ENCODE measurements around the gene ZNF732.

DNA sequence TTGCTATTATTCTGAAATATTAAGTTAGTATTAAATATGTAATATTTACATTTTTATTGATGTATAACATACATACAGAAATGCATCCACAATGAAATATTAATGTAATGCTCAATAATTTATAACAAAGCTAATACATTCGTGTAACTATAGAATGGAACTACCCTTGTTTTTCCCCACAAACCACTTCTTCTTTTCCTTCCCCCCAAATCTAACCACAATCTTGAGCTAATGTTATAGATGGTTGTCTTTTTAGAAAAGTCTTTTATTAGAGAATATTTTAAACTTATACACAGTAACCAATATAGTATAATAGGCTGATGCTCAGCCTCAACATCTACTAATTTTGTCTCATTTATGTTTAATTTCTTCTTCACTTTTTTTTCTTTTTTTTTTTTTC is 4.5 kb upstream of the ZNF732 start:
- TF ChIP-seq, protein P1, sequence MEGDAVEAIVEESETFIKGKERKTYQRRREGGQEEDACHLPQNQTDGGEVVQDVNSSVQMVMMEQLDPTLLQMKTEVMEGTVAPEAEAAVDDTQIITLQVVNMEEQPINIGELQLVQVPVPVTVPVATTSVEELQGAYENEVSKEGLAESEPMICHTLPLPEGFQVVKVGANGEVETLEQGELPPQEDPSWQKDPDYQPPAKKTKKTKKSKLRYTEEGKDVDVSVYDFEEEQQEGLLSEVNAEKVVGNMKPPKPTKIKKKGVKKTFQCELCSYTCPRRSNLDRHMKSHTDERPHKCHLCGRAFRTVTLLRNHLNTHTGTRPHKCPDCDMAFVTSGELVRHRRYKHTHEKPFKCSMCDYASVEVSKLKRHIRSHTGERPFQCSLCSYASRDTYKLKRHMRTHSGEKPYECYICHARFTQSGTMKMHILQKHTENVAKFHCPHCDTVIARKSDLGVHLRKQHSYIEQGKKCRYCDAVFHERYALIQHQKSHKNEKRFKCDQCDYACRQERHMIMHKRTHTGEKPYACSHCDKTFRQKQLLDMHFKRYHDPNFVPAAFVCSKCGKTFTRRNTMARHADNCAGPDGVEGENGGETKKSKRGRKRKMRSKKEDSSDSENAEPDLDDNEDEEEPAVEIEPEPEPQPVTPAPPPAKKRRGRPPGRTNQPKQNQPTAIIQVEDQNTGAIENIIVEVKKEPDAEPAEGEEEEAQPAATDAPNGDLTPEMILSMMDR (IDR thresholded peaks at IDR 0.05) = no peak
- no peak for TF ChIP-seq POLR2A (IDR thresholded peaks at IDR 0.05)
